GM23338 (cell line): ENCODE results near the gene JOSD2. TPM values are rescaled to one million over a fixed set of nuclear protein-coding genes. Genes with fewer than 3 reads are reported as not detected.
A peak's percentile ranks its signal among the peaks of the same experiment; 100 is the strongest.

ENCODE experiments used
- ATAC-seq: fragments of 200-7000 bp; cut with Tn5 transposase; 3 replicates; pipeline ENCODE4 v1.9.1; 2020
- DNase-seq: peaks from one replicate; pipeline ENCODE4 v3.0.0-alpha.2; 2015; ENCODE audit warnings: low spot score
- H2AFZ ChIP-seq: fragments of 200-600 bp; sonication (generic); 2 replicates; pipeline ENCODE4 v1.8.0; 2016; ENCODE audit warnings: antibody characterized with exemption, mild to moderate bottlenecking, moderate library complexity
- H3F3A ChIP-seq: fragments of 200-600 bp; sonication (generic); replicated peaks from 2 replicates; pipeline ENCODE4 v1.8.0; 2017; ENCODE audit warnings: antibody characterized with exemption, mixed run types, low read depth
- H3K27ac ChIP-seq: fragments of 200-600 bp; sonication (generic); 2 replicates; pipeline ENCODE4 v1.6.1; 2016; ENCODE audit warnings: low read depth
- H3K27me3 ChIP-seq: fragments of 200-600 bp; sonication (generic); 2 replicates; pipeline ENCODE4 v1.8.0; 2016; ENCODE audit warnings: mild to moderate bottlenecking, mixed run types, moderate library complexity; ENCODE audit not compliant: insufficient read depth
- H3K36me3 ChIP-seq: fragments of 200-600 bp; sonication (generic); 2 replicates; pipeline ENCODE4 v1.8.0; 2016; ENCODE audit warnings: mild to moderate bottlenecking; ENCODE audit not compliant: insufficient read depth
- H3K4me1 ChIP-seq: fragments of 200-600 bp; sonication (generic); 2 replicates; pipeline ENCODE4 v1.8.0; 2016; ENCODE audit warnings: mild to moderate bottlenecking, moderate library complexity; ENCODE audit not compliant: insufficient read depth
- H3K4me2 ChIP-seq: fragments of 200-600 bp; sonication (generic); 2 replicates; pipeline ENCODE4 v1.7.1; 2017; ENCODE audit warnings: mixed run types
- H3K4me3 ChIP-seq: fragments of 200-600 bp; sonication (generic); 2 replicates; pipeline ENCODE4 v1.6.1; 2016; ENCODE audit warnings: mixed run types
- H3K79me2 ChIP-seq: fragments of 200-600 bp; sonication (generic); replicated peaks from 2 replicates; pipeline ENCODE4 v1.8.0; 2017; ENCODE audit warnings: mild to moderate bottlenecking; ENCODE audit not compliant: insufficient read depth
- H3K9me2 ChIP-seq: fragments of 200-600 bp; sonication (generic); 2 replicates; pipeline ENCODE4 v1.8.0; 2017; ENCODE audit not compliant: insufficient read depth
- H4K20me1 ChIP-seq: fragments of 200-600 bp; sonication (generic); replicated peaks from 2 replicates; pipeline ENCODE4 v1.8.0; 2017; ENCODE audit warnings: mild to moderate bottlenecking; ENCODE audit not compliant: insufficient read depth
- H3K27ac Mint-ChIP-seq: 2 replicates; pipeline ENCODE4 v1.8.0; 2020; ENCODE audit warnings: inconsistent platforms, mild to moderate bottlenecking, moderate library complexity, mixed read lengths
- H3K27me3 Mint-ChIP-seq: 3 replicates; pipeline ENCODE4 v1.8.0; 2022; ENCODE audit warnings: low read depth, mild to moderate bottlenecking, moderate library complexity, mixed read lengths, inconsistent platforms; ENCODE audit not compliant: insufficient read depth, poor library complexity
- H3K36me3 Mint-ChIP-seq: 3 replicates; pipeline ENCODE4 v1.8.0; 2021; ENCODE audit warnings: low read depth, mild to moderate bottlenecking, inconsistent platforms, moderate library complexity, mixed read lengths
- H3K4me1 Mint-ChIP-seq: 3 replicates; pipeline ENCODE4 v1.8.0; 2020; ENCODE audit warnings: mild to moderate bottlenecking, inconsistent platforms, mixed read lengths
- H3K4me3 Mint-ChIP-seq: 3 replicates; pipeline ENCODE4 v1.8.0; 2021; ENCODE audit warnings: moderate library complexity, mild to moderate bottlenecking, inconsistent platforms, mixed read lengths
- H3K9me3 Mint-ChIP-seq: 3 replicates; pipeline ENCODE4 v1.8.0; 2020; ENCODE audit warnings: moderate library complexity, mild to moderate bottlenecking, inconsistent platforms, mixed read lengths
- CREB1 ChIP-seq: fragments of 250-450 bp; sonication (Bioruptor Pico); IDR thresholded peaks from 2 replicates; pipeline ENCODE4 v1.5.0; 2020; ENCODE audit warnings: low read depth, mild to moderate bottlenecking, moderate library complexity
- EZH2 ChIP-seq: fragments of 200-600 bp; sonication (generic); IDR thresholded peaks from one replicate; pipeline ENCODE4 v1.8.0; 2017; ENCODE audit warnings: antibody characterized with exemption, mild to moderate bottlenecking, low read depth; ENCODE audit not compliant: unreplicated experiment
- EZH2phosphoT487 ChIP-seq: fragments of 200-600 bp; sonication (generic); IDR thresholded peaks from one replicate; pipeline ENCODE4 v1.8.1; 2018; ENCODE audit warnings: antibody characterized with exemption; ENCODE audit not compliant: unreplicated experiment
- JUNB ChIP-seq: IDR thresholded peaks from one replicate; pipeline ENCODE4 v1.6.1; 2016; ENCODE audit warnings: antibody characterized with exemption; ENCODE audit not compliant: unreplicated experiment
- NANOG ChIP-seq: IDR thresholded peaks from 2 replicates; pipeline ENCODE4 v1.6.1; 2016; ENCODE audit warnings: antibody characterized with exemption, borderline replicate concordance
- POLR2AphosphoS5 ChIP-seq: IDR thresholded peaks from 2 replicates; pipeline ENCODE4 v1.6.1; 2016; ENCODE audit warnings: antibody characterized with exemption, low read depth
- STAT1 ChIP-seq: IDR thresholded peaks from one replicate; pipeline ENCODE4 v1.6.1; 2016; ENCODE audit warnings: antibody characterized with exemption; ENCODE audit not compliant: unreplicated experiment
- ZNF331 ChIP-seq: fragments of 250-450 bp; sonication (Bioruptor Pico); IDR thresholded peaks from 2 replicates; pipeline ENCODE4 v1.5.0; 2020; ENCODE audit warnings: low read depth, mild to moderate bottlenecking, moderate library complexity
- polyA plus RNA-seq: library from polyadenylated mRNA; unstranded; fragments of >200 nt; fragmentation: Nextera tagmentation; extraction: Ambion mirVana; gene quantifications from 2 replicates; pipeline ENCODE4 v1.2.1, GENCODE V29; 2016
- total RNA-seq: library from RNA; depleted of rRNA; stranded (reverse); fragments of >200 nt; shearing (Covaris generic); gene quantifications from 2 replicates; pipeline ENCODE4 v1.2.3, GENCODE V29; 2014
- TF ChIP-seq, protein P1 (sequence below): IDR thresholded peaks from 2 replicates; pipeline ENCODE4 v1.6.1; 2016; ENCODE audit warnings: antibody characterized with exemption
- TF ChIP-seq, protein P2 (sequence below), 2 experiments: fragments of 200-600 bp in 1 of 2; sonication (generic) in 1 of 2; conservative IDR thresholded peaks; 2 replicates each; pipeline versions ENCODE4 v1.5.1 to v1.6.1; 2016 to 2017; ENCODE audit warnings: antibody characterized with exemption in 2 of 2, low read depth in 2 of 2, mild to moderate bottlenecking in 2 of 2, moderate library complexity in 1 of 2
- TF ChIP-seq, protein P3 (sequence below): fragments of 250-450 bp; sonication (Bioruptor Pico); IDR thresholded peaks from 2 replicates; pipeline ENCODE4 v1.5.0; 2020; ENCODE audit warnings: mild to moderate bottlenecking, moderate library complexity
- TF ChIP-seq, protein P4 (sequence below): IDR thresholded peaks from one replicate; pipeline ENCODE4 v1.6.1; 2018; ENCODE audit warnings: antibody characterized with exemption; ENCODE audit not compliant: unreplicated experiment

JOSD2 gene
- total and polyA plus RNA-seq, 2 experiments from 2014 or later = 3.3 to 5.8 TPM

DNA sequence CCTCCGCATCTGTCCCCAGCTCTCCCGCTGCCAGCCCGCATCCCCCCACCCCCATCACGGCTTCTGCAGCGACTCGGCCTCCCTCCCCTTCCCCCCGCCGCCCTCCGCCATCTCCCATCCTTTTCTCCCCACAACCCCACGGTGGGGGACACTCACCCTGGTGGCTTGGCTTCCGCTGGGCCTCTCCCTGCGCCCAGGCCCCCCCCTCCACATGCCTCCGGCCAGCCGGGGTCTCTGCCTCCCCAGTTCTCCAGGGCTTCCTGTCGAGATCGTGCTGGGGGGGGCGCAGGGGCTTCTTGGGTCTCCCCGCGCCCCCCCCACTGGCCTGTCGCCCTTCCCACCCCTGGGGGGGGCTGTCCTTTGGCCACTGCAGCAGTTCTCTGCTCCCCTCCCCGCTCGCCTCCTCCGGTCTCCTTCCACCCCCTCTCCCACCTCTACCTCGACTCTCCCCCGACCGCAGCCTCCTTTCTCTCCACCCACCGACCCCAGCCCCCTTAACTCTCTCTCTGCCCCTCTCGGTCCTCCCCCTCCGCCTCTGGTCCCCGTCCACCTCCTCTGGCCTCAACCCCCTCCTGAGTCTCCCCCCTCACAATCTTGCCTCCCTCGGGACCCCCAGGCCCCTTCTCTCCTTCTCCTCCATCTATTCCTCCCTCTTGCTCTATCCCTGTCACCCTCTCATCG lies 40.2 kb upstream of the JOSD2 start (continued):
- TF ChIP-seq, protein P1, sequence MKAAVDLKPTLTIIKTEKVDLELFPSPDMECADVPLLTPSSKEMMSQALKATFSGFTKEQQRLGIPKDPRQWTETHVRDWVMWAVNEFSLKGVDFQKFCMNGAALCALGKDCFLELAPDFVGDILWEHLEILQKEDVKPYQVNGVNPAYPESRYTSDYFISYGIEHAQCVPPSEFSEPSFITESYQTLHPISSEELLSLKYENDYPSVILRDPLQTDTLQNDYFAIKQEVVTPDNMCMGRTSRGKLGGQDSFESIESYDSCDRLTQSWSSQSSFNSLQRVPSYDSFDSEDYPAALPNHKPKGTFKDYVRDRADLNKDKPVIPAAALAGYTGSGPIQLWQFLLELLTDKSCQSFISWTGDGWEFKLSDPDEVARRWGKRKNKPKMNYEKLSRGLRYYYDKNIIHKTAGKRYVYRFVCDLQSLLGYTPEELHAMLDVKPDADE = no peak
- no peak for TF ChIP-seq JUNB
- no peak for TF ChIP-seq EZH2phosphoT487
- no peak for TF ChIP-seq POLR2AphosphoS5
- no peak for TF ChIP-seq ZNF331

DNA sequence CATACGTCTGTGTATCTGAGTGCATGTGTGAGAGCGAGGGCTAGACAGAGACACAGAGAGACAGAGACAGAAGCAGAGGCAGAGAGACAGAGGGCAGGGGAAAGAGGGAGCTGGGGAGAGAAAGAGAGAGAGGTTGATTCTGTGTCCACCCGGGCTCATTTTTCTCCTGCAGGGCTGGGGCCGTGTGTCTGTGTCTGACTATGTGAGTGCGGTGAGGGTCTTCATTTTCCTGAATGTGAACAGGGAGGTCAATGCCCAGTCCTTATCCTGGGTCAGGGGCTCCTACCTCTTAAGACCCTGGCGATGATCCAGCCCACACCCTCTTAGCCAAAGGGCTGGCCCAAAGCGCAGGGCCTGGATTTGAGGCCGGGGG lies 39.6 kb upstream of the JOSD2 start:
- ATAC-seq = no peak
- H3K4me3 Mint-ChIP-seq = no peak overlapping the region
- no peaks in the 10 kb centered on the region for H3K79me2 ChIP-seq
- H3K4me2 ChIP-seq = peak overlapping the region; percentile 97
- DNase-seq = no peak
- peaks cover 59% of the 10 kb centered on the region for H3K27me3 ChIP-seq
- no peaks in the 10 kb centered on the region for H3K4me1 Mint-ChIP-seq
- H4K20me1 ChIP-seq = no peaks in the 10 kb centered on the region
- no peak overlapping the region for H3K27ac ChIP-seq
- H3K36me3 Mint-ChIP-seq = peaks cover 44% of the 10 kb centered on the region
- H3K4me1 ChIP-seq = peaks cover 6% of the 10 kb centered on the region
- H3K27me3 Mint-ChIP-seq = peaks cover 10% of the 10 kb centered on the region
- H3K36me3 ChIP-seq = no peaks in the 10 kb centered on the region
- H3K27ac Mint-ChIP-seq = no peak overlapping the region
- no peaks in the 10 kb centered on the region for H3K9me2 ChIP-seq
- H2AFZ ChIP-seq = no peak overlapping the region
- H3K4me3 ChIP-seq = peak overlapping the region; percentile 79
- H3F3A ChIP-seq = no peaks in the 10 kb centered on the region
- peaks cover 88% of the 10 kb centered on the region for H3K9me3 Mint-ChIP-seq
- no peak for TF ChIP-seq STAT1
- TF ChIP-seq, protein P2, sequence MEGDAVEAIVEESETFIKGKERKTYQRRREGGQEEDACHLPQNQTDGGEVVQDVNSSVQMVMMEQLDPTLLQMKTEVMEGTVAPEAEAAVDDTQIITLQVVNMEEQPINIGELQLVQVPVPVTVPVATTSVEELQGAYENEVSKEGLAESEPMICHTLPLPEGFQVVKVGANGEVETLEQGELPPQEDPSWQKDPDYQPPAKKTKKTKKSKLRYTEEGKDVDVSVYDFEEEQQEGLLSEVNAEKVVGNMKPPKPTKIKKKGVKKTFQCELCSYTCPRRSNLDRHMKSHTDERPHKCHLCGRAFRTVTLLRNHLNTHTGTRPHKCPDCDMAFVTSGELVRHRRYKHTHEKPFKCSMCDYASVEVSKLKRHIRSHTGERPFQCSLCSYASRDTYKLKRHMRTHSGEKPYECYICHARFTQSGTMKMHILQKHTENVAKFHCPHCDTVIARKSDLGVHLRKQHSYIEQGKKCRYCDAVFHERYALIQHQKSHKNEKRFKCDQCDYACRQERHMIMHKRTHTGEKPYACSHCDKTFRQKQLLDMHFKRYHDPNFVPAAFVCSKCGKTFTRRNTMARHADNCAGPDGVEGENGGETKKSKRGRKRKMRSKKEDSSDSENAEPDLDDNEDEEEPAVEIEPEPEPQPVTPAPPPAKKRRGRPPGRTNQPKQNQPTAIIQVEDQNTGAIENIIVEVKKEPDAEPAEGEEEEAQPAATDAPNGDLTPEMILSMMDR (conservative IDR thresholded peaks at IDR 0.05; ENCODE audit: low read depth in 2 of 2) = no peak
- no peak for TF ChIP-seq NANOG
- TF ChIP-seq EZH2 = no peak
- TF ChIP-seq, protein P3, sequence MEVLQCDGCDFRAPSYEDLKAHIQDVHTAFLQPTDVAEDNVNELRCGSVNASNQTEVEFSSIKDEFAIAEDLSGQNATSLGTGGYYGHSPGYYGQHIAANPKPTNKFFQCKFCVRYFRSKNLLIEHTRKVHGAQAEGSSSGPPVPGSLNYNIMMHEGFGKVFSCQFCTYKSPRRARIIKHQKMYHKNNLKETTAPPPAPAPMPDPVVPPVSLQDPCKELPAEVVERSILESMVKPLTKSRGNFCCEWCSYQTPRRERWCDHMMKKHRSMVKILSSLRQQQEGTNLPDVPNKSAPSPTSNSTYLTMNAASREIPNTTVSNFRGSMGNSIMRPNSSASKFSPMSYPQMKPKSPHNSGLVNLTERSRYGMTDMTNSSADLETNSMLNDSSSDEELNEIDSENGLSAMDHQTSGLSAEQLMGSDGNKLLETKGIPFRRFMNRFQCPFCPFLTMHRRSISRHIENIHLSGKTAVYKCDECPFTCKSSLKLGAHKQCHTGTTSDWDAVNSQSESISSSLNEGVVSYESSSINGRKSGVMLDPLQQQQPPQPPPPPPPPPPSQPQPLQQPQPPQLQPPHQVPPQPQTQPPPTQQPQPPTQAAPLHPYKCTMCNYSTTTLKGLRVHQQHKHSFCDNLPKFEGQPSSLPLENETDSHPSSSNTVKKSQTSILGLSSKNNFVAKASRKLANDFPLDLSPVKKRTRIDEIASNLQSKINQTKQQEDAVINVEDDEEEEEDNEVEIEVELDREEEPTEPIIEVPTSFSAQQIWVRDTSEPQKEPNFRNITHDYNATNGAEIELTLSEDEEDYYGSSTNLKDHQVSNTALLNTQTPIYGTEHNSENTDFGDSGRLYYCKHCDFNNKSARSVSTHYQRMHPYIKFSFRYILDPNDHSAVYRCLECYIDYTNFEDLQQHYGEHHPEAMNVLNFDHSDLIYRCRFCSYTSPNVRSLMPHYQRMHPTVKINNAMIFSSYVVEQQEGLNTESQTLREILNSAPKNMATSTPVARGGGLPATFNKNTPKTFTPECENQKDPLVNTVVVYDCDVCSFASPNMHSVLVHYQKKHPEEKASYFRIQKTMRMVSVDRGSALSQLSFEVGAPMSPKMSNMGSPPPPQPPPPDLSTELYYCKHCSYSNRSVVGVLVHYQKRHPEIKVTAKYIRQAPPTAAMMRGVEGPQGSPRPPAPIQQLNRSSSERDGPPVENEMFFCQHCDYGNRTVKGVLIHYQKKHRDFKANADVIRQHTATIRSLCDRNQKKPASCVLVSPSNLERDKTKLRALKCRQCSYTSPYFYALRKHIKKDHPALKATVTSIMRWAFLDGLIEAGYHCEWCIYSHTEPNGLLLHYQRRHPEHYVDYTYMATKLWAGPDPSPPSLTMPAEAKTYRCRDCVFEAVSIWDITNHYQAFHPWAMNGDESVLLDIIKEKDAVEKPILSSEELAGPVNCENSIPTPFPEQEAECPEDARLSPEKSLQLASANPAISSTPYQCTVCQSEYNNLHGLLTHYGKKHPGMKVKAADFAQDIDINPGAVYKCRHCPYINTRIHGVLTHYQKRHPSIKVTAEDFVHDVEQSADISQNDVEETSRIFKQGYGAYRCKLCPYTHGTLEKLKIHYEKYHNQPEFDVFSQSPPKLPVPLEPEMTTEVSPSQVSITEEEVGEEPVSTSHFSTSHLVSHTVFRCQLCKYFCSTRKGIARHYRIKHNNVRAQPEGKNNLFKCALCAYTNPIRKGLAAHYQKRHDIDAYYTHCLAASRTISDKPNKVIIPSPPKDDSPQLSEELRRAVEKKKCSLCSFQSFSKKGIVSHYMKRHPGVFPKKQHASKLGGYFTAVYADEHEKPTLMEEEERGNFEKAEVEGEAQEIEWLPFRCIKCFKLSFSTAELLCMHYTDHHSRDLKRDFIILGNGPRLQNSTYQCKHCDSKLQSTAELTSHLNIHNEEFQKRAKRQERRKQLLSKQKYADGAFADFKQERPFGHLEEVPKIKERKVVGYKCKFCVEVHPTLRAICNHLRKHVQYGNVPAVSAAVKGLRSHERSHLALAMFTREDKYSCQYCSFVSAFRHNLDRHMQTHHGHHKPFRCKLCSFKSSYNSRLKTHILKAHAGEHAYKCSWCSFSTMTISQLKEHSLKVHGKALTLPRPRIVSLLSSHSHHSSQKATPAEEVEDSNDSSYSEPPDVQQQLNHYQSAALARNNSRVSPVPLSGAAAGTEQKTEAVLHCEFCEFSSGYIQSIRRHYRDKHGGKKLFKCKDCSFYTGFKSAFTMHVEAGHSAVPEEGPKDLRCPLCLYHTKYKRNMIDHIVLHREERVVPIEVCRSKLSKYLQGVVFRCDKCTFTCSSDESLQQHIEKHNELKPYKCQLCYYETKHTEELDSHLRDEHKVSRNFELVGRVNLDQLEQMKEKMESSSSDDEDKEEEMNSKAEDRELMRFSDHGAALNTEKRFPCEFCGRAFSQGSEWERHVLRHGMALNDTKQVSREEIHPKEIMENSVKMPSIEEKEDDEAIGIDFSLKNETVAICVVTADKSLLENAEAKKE (CRISPR knock-in tag) = no peak
- TF ChIP-seq CREB1 = no peak
- TF ChIP-seq ZNF331 = no peak
- no peak for TF ChIP-seq POLR2AphosphoS5
- TF ChIP-seq, protein P4, sequence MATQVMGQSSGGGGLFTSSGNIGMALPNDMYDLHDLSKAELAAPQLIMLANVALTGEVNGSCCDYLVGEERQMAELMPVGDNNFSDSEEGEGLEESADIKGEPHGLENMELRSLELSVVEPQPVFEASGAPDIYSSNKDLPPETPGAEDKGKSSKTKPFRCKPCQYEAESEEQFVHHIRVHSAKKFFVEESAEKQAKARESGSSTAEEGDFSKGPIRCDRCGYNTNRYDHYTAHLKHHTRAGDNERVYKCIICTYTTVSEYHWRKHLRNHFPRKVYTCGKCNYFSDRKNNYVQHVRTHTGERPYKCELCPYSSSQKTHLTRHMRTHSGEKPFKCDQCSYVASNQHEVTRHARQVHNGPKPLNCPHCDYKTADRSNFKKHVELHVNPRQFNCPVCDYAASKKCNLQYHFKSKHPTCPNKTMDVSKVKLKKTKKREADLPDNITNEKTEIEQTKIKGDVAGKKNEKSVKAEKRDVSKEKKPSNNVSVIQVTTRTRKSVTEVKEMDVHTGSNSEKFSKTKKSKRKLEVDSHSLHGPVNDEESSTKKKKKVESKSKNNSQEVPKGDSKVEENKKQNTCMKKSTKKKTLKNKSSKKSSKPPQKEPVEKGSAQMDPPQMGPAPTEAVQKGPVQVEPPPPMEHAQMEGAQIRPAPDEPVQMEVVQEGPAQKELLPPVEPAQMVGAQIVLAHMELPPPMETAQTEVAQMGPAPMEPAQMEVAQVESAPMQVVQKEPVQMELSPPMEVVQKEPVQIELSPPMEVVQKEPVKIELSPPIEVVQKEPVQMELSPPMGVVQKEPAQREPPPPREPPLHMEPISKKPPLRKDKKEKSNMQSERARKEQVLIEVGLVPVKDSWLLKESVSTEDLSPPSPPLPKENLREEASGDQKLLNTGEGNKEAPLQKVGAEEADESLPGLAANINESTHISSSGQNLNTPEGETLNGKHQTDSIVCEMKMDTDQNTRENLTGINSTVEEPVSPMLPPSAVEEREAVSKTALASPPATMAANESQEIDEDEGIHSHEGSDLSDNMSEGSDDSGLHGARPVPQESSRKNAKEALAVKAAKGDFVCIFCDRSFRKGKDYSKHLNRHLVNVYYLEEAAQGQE = no peak
